Ovary (tissue), 3 donors: Measurements from ENCODE around the gene LRTM2.

ENCODE experiments used
- CTCF ChIP-seq, 3 donors: fragments of 450-650 bp in 2 of 3; fragments of 200-600 bp in 1 of 3; IDR thresholded peaks; one replicate each; pipeline versions ENCODE4 v1.5.1 to v1.8.0; 2016 to 2022; ENCODE audit warnings: antibody characterized with exemption in 3 of 3, mild to moderate bottlenecking in 1 of 3
- EP300 ChIP-seq: sonication (generic); formaldehyde crosslinking; IDR thresholded peaks from one replicate; pipeline ENCODE4 v1.6.1; 2017; ENCODE audit warnings: antibody characterized with exemption
- POLR2A ChIP-seq: fragments of 450-650 bp; IDR thresholded peaks from one replicate; pipeline ENCODE4 v1.6.1; 2017; ENCODE audit warnings: antibody characterized with exemption, mild to moderate bottlenecking, moderate library complexity
- donor health status: DM: no; HTN: no; CAD: no.

DNA sequence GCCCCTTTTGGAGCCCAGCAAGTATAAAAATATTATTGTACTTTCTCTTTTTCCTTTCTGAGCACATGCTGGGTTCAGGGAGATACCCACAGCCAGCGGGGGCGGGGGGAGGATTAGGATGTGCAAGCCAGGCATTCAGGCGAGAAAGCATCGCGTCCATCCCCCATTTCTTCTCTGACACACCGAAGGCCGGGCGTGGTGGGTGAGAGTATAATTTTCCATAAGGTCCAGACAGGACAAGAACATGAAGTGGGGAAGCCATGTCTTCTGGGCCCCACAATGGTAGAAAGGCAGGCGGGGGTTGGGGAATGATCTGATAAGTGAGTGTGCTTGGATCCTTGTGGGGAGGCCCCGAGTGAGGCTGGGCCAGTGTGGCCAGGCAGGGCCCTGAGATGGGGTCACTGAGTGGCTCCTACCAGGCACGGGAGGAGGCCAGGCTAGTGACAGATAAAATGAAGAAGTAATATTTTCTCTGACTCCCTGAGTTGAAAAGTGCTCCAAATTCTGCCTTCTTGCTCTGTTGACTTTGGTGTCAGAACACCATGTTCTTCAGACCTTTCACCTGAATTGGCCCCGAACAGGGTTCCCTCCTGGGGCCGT lies 10.7 kb upstream of the LRTM2 start:
- no peak for TF ChIP-seq CTCF (IDR thresholded peaks at IDR 0.05)
- no peak for TF ChIP-seq POLR2A
- TF ChIP-seq EP300 = no peak
